Colonic mucosa (tissue), 4 donors: ENCODE measurements around the gene DLX2. TPM values are rescaled to one million over a fixed set of nuclear protein-coding genes. Genes with fewer than 3 reads are reported as not detected.

Experiments used
- DNase-seq: peaks from one replicate; pipeline ENCODE4 v3.0.0-alpha.2; 2020
- H3K27ac ChIP-seq: fragments of 200-600 bp; one replicate; pipeline ENCODE4 v1.8.0; 2021
- H3K27me3 ChIP-seq: fragments of 200-600 bp; one replicate; pipeline ENCODE4 v1.8.0; 2021
- H3K36me3 ChIP-seq: fragments of 200-600 bp; one replicate; pipeline ENCODE4 v1.8.0; 2021
- H3K4me1 ChIP-seq: fragments of 200-600 bp; one replicate; pipeline ENCODE4 v1.8.0; 2021; ENCODE audit warnings: mild to moderate bottlenecking
- H3K4me3 ChIP-seq: fragments of 200-600 bp; one replicate; pipeline ENCODE4 v1.8.0; 2021
- H3K9ac ChIP-seq, 2 donors: one replicate each; pipeline ENCODE4 v1.7.0; 2013; ENCODE audit warnings: control low read depth in 2 of 2, low read depth in 2 of 2, low read length in 2 of 2
- H3K9me3 ChIP-seq: fragments of 200-600 bp; one replicate; pipeline ENCODE4 v1.8.0; 2021
- CTCF ChIP-seq: fragments of 200-600 bp; IDR thresholded peaks from one replicate; pipeline ENCODE4 v1.8.0; 2022; ENCODE audit warnings: antibody characterized with exemption, mild to moderate bottlenecking
- intact Hi-C: fragments of 100-400 bp; cut with DNase I; formaldehyde crosslinking; loops from one replicate; pipeline ENCODE4 v1.14.1; 2022
- total RNA-seq, 2 donors: library from RNA; stranded (reverse); fragmentation: NEBNext Ultra II Directional in 1 of 2; extraction: Animal tissue kit (Norgen Biotek cat#: 25700) in 1 of 2; gene quantifications; one replicate each; pipeline ENCODE4 v1.2.1, GENCODE V29; 2021
- donor health status: healthy.
- donor health status: DM: no; HTN: no; CAD: no.
- donor health status: DM: no; HTN: no; CAD: no.

Gene DLX2
- total RNA-seq, 2 donors from 2014 or later = not detected

DNA sequence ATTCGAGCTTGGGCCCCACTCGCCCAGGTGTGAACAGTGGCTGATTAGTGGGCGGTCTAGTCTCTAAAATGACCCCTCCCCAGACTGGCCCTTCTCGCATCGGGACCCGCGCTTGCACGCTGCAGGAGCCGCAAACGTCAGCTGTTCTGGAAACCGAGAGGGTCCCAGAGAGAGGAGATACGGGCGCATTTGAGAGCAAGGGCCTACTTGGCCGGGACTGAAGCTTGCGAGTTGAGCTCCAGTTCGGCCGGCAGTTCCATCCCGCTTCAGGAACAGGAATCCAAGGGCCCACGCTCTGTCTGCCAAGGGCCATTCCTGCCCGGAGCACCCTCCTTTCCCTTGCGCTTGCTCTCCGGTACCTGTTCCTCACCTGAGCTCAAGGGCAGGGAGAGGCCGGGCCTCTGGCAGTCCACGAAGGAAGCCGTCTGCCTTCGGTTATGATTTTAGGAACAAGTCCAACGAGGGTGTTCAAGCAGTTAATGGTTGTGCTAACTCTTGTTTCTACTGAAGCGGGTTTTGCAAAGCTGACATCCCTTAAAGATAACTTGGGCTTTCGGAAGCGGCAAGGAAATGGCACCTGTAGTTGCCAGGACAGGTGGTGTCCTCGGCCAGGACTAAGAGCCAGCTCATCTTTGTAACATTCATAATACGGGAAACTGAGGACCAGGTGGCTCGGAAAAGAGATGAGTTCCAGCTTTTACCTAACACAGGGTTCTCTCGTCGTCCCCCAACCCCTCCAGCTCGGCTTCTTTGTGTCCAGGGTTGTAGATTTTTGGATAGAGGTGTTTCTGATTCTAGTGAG is 21.3 kb downstream of the DLX2 start:
- Histone ChIP-seq H3K9ac (no peak overlapping the region), H3K27ac (no peak overlapping the region), H3K27me3 (peaks cover 65% of the 10 kb centered on the region), H3K4me1 (peaks cover 20% of the 10 kb centered on the region), H3K4me3 (no peak overlapping the region), H3K36me3 (no peaks in the 10 kb centered on the region), H3K9me3 (no peaks in the 10 kb centered on the region)
- DNase-seq = no peak
- intact Hi-C loops = no loop called here
- TF ChIP-seq CTCF = no peak

- no peak for DNase-seq
These were observed 22.0 kb downstream of the DLX2 start for GRCh38 chr2:172080641-172081220.

DNA sequence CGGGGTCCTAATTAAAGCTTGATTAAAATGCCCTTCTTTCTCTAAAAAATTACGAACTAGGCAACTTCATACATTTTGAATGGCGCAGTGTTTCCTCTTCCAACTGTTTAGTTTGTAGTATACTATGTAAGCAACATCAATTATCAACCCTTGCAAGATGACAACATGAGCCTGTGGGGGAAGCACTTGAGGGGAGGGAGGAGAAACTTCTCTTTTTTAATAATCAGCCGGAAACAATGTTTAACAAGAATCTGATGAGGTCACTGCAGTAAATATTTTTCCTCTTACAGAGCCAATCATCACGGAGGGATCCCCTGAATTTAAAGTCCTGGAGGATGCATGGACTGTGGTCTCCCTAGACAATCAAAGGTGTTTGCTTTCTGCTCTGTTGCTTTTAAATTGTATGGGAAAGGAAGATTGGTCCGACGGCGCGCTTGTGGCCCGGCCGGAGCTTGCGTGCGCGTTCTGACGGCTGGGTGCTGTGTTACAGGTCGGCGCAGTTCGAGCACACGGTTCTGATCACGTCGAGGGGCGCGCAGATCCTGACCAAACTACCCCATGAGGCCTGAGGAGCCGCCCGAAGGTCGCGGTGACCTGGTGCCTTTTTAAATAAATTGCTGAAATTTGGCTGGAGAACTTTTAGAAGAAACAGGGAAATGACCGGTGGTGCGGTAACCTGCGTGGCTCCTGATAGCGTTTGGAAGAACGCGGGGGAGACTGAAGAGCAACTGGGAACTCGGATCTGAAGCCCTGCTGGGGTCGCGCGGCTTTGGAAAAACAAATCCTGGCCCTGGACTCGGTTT is 22.7 kb downstream of the DLX2 start:
- Histone ChIP-seq H3K9ac (no peak overlapping the region), H3K4me1 (peaks cover 11% of the 10 kb centered on the region), H3K27ac (no peak overlapping the region), H3K27me3 (peaks cover 51% of the 10 kb centered on the region), H3K36me3 (no peaks in the 10 kb centered on the region), H3K4me3 (no peak overlapping the region), H3K9me3 (no peaks in the 10 kb centered on the region)
- DNase-seq = no peak
- no peak for TF ChIP-seq CTCF
- intact Hi-C loops = no loop called here

More at GRCh38 chr2:172080641-172081220, 22.0 kb downstream of the DLX2 start:
- Histone ChIP-seq H3K36me3 (no peaks in the 10 kb centered on the region), H3K9me3 (no peaks in the 10 kb centered on the region), H3K27me3 (peaks cover 58% of the 10 kb centered on the region), H3K4me1 (peaks cover 16% of the 10 kb centered on the region), H3K4me3 (no peak overlapping the region), H3K27ac (no peak overlapping the region), H3K9ac (no peak overlapping the region)
- intact Hi-C loops = no loop called here
- no peak for TF ChIP-seq CTCF

GRCh38 chr2:172079416-172079815 is 23.3 kb downstream of the DLX2 start:
- Histone ChIP-seq H3K9me3 (no peaks in the 10 kb centered on the region), H3K4me3 (no peak overlapping the region), H3K9ac (no peak overlapping the region), H3K4me1 (peaks cover 5% of the 10 kb centered on the region), H3K36me3 (no peaks in the 10 kb centered on the region), H3K27ac (no peak overlapping the region), H3K27me3 (peaks cover 45% of the 10 kb centered on the region)
- intact Hi-C loops = no loop called here
- no peak for DNase-seq
- TF ChIP-seq CTCF = no peak

DNA sequence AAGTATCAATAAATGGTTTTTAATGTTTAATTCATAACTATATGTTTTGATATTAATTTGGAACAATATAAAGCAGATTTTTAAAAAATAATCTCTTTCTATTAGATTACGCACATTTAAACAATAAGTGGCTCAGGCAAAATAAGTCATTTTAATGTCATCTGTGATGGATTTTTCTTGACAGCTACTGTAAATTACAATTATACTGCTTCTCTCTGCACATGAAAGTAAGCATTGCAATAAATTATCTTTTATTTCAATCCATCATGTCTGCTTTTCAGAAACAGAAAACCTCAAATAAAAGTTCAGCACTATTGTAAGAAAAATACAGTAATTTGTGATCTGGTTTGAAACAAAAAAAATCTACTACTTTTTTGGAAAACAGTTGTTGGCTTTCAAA is 28.4 kb downstream of the DLX2 start:
- no peak for TF ChIP-seq CTCF
- Histone ChIP-seq H3K27me3 (no peaks in the 10 kb centered on the region), H3K27ac (no peak overlapping the region), H3K36me3 (no peaks in the 10 kb centered on the region), H3K4me1 (no peaks in the 10 kb centered on the region), H3K9ac (no peak overlapping the region), H3K4me3 (no peak overlapping the region), H3K9me3 (no peaks in the 10 kb centered on the region)
- intact Hi-C loops = no loop called here
- DNase-seq = no peak
